ENCODE data around the gene ZFAND3.

DNA sequence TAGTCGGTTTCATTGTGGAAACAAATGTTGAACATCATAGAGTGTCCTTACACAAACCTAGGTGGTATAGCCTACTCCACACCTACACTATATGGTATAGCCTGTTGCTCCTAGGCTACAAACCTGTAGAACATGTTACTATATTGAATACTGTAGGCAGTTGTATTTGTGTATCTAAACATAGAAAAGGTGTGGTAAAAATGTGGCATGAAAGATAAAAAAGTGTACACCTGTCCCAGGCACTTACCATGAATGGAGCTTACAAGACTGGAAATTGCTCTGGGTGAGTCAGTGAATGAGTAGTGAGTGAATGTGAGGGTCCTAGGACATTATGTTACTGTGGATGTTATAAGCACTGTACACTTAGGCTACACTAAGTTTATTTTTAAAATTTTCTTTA is 103.0 kb downstream of the ZFAND3 start:
- TF ChIP-seq POLR2A (IDR thresholded peaks at IDR 0.05) = no peak
- TF ChIP-seq, protein P1, sequence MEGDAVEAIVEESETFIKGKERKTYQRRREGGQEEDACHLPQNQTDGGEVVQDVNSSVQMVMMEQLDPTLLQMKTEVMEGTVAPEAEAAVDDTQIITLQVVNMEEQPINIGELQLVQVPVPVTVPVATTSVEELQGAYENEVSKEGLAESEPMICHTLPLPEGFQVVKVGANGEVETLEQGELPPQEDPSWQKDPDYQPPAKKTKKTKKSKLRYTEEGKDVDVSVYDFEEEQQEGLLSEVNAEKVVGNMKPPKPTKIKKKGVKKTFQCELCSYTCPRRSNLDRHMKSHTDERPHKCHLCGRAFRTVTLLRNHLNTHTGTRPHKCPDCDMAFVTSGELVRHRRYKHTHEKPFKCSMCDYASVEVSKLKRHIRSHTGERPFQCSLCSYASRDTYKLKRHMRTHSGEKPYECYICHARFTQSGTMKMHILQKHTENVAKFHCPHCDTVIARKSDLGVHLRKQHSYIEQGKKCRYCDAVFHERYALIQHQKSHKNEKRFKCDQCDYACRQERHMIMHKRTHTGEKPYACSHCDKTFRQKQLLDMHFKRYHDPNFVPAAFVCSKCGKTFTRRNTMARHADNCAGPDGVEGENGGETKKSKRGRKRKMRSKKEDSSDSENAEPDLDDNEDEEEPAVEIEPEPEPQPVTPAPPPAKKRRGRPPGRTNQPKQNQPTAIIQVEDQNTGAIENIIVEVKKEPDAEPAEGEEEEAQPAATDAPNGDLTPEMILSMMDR (IDR thresholded peaks at IDR 0.05) = no peak

Measured in testis (tissue), 2 donors.